Neural cell (in vitro differentiated cells): ENCODE measurements around the gene C11orf91.

Experiments
- EP300 ChIP-seq: fragments of 450-650 bp; conservative IDR thresholded peaks from 2 replicates; pipeline ENCODE4 v1.6.1; 2014; ENCODE audit warnings: antibody characterized with exemption, mild to moderate bottlenecking, moderate library complexity; ENCODE audit not compliant: poor library complexity, severe bottlenecking
- EZH2 ChIP-seq: fragments of 200-600, 300-800 bp; shearing (Covaris generic), sonication (generic); IDR thresholded peaks from 2 replicates; pipeline ENCODE4 v1.6.1; 2014; ENCODE audit warnings: antibody characterized with exemption, low read length, borderline replicate concordance, mild to moderate bottlenecking; ENCODE audit not compliant: insufficient read depth, poor library complexity, severe bottlenecking
- POLR2AphosphoS5 ChIP-seq: IDR thresholded peaks from 2 replicates; pipeline ENCODE4 v1.6.1; 2012
- RAD21 ChIP-seq: fragments of 450-650 bp; conservative IDR thresholded peaks from 2 replicates; pipeline ENCODE4 v1.6.1; 2014; ENCODE audit warnings: antibody characterized with exemption, mild to moderate bottlenecking, moderate library complexity
- REST ChIP-seq: IDR thresholded peaks from 2 replicates; pipeline ENCODE4 v1.6.1; 2012; ENCODE audit warnings: borderline replicate concordance
- SMC3 ChIP-seq: fragments of 450-650 bp; conservative IDR thresholded peaks from 2 replicates; pipeline ENCODE4 v1.6.1; 2014; ENCODE audit warnings: antibody characterized with exemption, mild to moderate bottlenecking, moderate library complexity; ENCODE audit not compliant: poor library complexity
- TAF1 ChIP-seq: IDR thresholded peaks from 2 replicates; pipeline ENCODE4 v1.6.1; 2012; ENCODE audit warnings: low read depth
- TF ChIP-seq, protein P1 (sequence below): fragments of 450-650 bp; IDR thresholded peaks from 2 replicates; pipeline ENCODE4 v1.5.1; 2014; ENCODE audit warnings: antibody characterized with exemption, mild to moderate bottlenecking, moderate library complexity; ENCODE audit not compliant: poor library complexity, severe bottlenecking

- TF ChIP-seq SMC3 (no peak), TAF1 (no peak), EP300 (no peak), POLR2AphosphoS5 (no peak), REST (no peak), EZH2 (no peak), RAD21 (no peak)
- TF ChIP-seq, protein P1, sequence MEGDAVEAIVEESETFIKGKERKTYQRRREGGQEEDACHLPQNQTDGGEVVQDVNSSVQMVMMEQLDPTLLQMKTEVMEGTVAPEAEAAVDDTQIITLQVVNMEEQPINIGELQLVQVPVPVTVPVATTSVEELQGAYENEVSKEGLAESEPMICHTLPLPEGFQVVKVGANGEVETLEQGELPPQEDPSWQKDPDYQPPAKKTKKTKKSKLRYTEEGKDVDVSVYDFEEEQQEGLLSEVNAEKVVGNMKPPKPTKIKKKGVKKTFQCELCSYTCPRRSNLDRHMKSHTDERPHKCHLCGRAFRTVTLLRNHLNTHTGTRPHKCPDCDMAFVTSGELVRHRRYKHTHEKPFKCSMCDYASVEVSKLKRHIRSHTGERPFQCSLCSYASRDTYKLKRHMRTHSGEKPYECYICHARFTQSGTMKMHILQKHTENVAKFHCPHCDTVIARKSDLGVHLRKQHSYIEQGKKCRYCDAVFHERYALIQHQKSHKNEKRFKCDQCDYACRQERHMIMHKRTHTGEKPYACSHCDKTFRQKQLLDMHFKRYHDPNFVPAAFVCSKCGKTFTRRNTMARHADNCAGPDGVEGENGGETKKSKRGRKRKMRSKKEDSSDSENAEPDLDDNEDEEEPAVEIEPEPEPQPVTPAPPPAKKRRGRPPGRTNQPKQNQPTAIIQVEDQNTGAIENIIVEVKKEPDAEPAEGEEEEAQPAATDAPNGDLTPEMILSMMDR, result no peak
Measured at GRCh38 chr11:33713856-33714398, 13.3 kb upstream of the C11orf91 start.
